Suprapubic skin (tissue), 4 donors: ENCODE results near the gene IGFBP5.

Experiments used
- POLR2A ChIP-seq, 2 donors: fragments of 450-650 bp; IDR thresholded peaks; one replicate each; pipeline ENCODE4 v1.6.1; 2017; ENCODE audit warnings: antibody characterized with exemption in 2 of 2, mild to moderate bottlenecking in 2 of 2, moderate library complexity in 2 of 2
- POLR2AphosphoS5 ChIP-seq, 3 donors: sonication (generic); formaldehyde crosslinking; IDR thresholded peaks; one replicate each; pipeline ENCODE4 v1.6.1; 2017; ENCODE audit warnings: antibody characterized with exemption in 3 of 3

- TF ChIP-seq POLR2A (IDR thresholded peaks at IDR 0.05), result no peak
- no peak for TF ChIP-seq POLR2AphosphoS5 (IDR thresholded peaks at IDR 0.05)
Measured at GRCh38 chr2:216701544-216701943, 6.2 kb upstream of the IGFBP5 start.
